ENCODE measurements around the gene PLGLB2. TPM values are rescaled to one million over a fixed set of nuclear protein-coding genes. Genes with fewer than 3 reads are reported as not detected.

The PLGLB2 gene
- 0.14 and 1.1 TPM in 2 replicates for total RNA-seq

GRCh38 chr2:87747791-87748190 lies at the start of gene PLGLB2:
Gene PLGLB2, plus strand, starts transcription at chr2:87748087. Its CDS starts 67 bp downstream, at chr2:87748154.

Other genes with a start within 250 kb of the PLGLB2 start
- gene RGPD2, start 77.7 kb downstream of the PLGLB2 start, total RNA-seq, result 2.5 and 2.7 TPM in 2 replicates